MM.1S (cell line): Measurements from ENCODE around the gene FAM13B.

Experiments
- EZH2 ChIP-seq: fragments of 300-600 bp; sonication (generic); optimal IDR thresholded peaks from 2 replicates; pipeline ENCODE3; 2017; ENCODE audit warnings: low read depth, mild to moderate bottlenecking, antibody characterized with exemption, low read length, mixed read lengths
- EZH2phosphoT487 ChIP-seq: fragments of 300-600 bp; sonication (generic); IDR thresholded peaks from 2 replicates; pipeline ENCODE4 v1.6.1; 2018; ENCODE audit warnings: antibody characterized with exemption, low read length
- TF ChIP-seq, protein P1 (sequence below): fragments of 300-600 bp; sonication (generic); IDR thresholded peaks from 2 replicates; pipeline ENCODE4 v1.5.1; 2016; ENCODE audit warnings: antibody characterized with exemption, low read length, mixed read lengths

DNA sequence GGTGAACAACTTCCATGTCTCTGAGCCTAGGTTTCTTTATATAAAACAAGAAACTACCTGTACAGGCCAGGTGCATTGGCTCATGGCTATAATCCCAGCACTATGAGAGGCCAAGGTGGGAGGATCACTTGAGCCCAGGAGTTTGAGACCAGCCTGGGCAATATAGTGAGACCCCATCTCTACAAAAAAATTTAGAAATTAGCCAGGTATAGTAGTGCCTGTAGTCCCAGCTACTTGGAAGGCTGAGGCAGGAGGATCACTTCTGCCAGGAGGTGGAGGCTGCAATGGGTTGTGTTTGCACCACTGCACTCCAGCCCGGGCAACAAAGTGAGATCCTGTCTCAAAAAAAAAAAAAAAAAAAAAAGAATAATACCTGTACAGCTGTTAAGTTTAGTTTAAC lies 11.1 kb downstream of the FAM13B start:
- TF ChIP-seq, protein P1, sequence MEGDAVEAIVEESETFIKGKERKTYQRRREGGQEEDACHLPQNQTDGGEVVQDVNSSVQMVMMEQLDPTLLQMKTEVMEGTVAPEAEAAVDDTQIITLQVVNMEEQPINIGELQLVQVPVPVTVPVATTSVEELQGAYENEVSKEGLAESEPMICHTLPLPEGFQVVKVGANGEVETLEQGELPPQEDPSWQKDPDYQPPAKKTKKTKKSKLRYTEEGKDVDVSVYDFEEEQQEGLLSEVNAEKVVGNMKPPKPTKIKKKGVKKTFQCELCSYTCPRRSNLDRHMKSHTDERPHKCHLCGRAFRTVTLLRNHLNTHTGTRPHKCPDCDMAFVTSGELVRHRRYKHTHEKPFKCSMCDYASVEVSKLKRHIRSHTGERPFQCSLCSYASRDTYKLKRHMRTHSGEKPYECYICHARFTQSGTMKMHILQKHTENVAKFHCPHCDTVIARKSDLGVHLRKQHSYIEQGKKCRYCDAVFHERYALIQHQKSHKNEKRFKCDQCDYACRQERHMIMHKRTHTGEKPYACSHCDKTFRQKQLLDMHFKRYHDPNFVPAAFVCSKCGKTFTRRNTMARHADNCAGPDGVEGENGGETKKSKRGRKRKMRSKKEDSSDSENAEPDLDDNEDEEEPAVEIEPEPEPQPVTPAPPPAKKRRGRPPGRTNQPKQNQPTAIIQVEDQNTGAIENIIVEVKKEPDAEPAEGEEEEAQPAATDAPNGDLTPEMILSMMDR: no peak
- TF ChIP-seq EZH2phosphoT487 (no peak), EZH2 (no peak)
